Sigmoid colon (tissue), 4 donors: ENCODE data around the gene CYP2C19.

Experiments
- POLR2AphosphoS5 ChIP-seq, 4 donors: sonication (generic); formaldehyde crosslinking; IDR thresholded peaks; one replicate each; pipeline ENCODE4 v1.6.1; 2017; ENCODE audit warnings: antibody characterized with exemption in 4 of 4
- TF ChIP-seq, protein P1 (sequence below), 4 experiments: fragments of 450-650 bp in 3 of 4; fragments of 200-600 bp in 1 of 4; IDR thresholded peaks; one replicate each; pipeline ENCODE4 v1.5.1; 2016 to 2019; ENCODE audit warnings: antibody characterized with exemption in 4 of 4, mild to moderate bottlenecking in 3 of 4, moderate library complexity in 2 of 4

DNA sequence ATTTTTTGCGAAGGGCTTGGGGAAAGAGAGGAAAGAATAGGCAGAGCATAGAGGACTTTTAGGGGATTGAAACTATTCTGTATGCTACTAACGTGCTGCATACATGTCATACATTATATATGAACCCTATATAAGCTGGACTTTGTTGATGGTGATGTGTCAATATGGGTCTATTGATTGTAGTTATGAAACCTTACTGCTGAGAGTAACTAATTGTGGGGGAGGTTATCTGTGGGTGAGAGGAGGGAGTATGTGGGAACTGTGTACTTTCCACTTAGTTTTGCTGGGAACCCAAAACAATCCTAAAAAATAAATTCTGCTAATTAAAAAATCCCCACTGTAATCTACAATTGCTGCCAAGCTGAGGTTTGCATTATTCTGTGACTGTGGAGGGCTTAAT lies 15.3 kb upstream of the CYP2C19 start:
- TF ChIP-seq, protein P1, sequence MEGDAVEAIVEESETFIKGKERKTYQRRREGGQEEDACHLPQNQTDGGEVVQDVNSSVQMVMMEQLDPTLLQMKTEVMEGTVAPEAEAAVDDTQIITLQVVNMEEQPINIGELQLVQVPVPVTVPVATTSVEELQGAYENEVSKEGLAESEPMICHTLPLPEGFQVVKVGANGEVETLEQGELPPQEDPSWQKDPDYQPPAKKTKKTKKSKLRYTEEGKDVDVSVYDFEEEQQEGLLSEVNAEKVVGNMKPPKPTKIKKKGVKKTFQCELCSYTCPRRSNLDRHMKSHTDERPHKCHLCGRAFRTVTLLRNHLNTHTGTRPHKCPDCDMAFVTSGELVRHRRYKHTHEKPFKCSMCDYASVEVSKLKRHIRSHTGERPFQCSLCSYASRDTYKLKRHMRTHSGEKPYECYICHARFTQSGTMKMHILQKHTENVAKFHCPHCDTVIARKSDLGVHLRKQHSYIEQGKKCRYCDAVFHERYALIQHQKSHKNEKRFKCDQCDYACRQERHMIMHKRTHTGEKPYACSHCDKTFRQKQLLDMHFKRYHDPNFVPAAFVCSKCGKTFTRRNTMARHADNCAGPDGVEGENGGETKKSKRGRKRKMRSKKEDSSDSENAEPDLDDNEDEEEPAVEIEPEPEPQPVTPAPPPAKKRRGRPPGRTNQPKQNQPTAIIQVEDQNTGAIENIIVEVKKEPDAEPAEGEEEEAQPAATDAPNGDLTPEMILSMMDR (IDR thresholded peaks at IDR 0.05) = no peak
- TF ChIP-seq POLR2AphosphoS5 (IDR thresholded peaks at IDR 0.05) = no peak
